PC-3 (cell line): Measurements from ENCODE around the gene C3orf22. TPM values are rescaled to one million over a fixed set of nuclear protein-coding genes. Genes with fewer than 3 reads are reported as not detected.

ENCODE experiments used
- ATAC-seq: fragments of 200-7000 bp; cut with Tn5 transposase; 2 replicates; pipeline ENCODE4 v1.9.1; 2020; ENCODE audit warnings: mild to moderate bottlenecking, moderate library complexity
- BruUV-seq: library from RNA; stranded (reverse); fragments of 400-500 nt; replicated peaks from 2 replicates; lab custom pipeline; 2021; lab: Mats Ljungman, UMichigan
- CTCF ChIA-PET: fragments of 300-600 bp; sonication (Branson Sonifier 250); formaldehyde crosslinking; loops from one replicate; lab custom pipeline; 2022; ENCODE audit warnings: antibody characterized with exemption; lab: Charles Lee
- POLR2A ChIA-PET: fragments of 300-600 bp; sonication (Branson Sonifier 250); formaldehyde crosslinking; loops from one replicate; lab custom pipeline; 2022; ENCODE audit warnings: antibody characterized with exemption; ENCODE audit not compliant: unreplicated experiment; lab: Charles Lee
- DNase-seq: peaks from one replicate; pipeline ENCODE4 v3.0.0-alpha.2; 2015
- H2AFZ ChIP-seq: fragments of 300-600 bp; sonication (generic); 2 replicates; pipeline ENCODE4 v1.6.0; 2016; ENCODE audit warnings: antibody characterized with exemption, low read length
- H3F3A ChIP-seq: fragments of 300-600 bp; sonication (generic); one replicate; pipeline ENCODE4 v1.6.0; 2017; ENCODE audit warnings: antibody characterized with exemption, low read length, control low read depth, mild to moderate bottlenecking; ENCODE audit not compliant: unreplicated experiment
- H3K27ac ChIP-seq: fragments of 300-600 bp; sonication (generic); 2 replicates; pipeline ENCODE4 v1.5.1; 2016; ENCODE audit warnings: mild to moderate bottlenecking, low read length
- H3K27me3 ChIP-seq: fragments of 300-600 bp; sonication (generic); 2 replicates; pipeline ENCODE4 v1.6.1; 2016; ENCODE audit warnings: low read length, mixed read lengths
- H3K36me3 ChIP-seq: fragments of 300-600 bp; sonication (generic); 2 replicates; pipeline ENCODE4 v1.6.1; 2016; ENCODE audit warnings: low read depth, mixed run types, low read length, mixed read lengths
- H3K4me1 ChIP-seq: fragments of 300-600 bp; sonication (generic); 2 replicates; pipeline ENCODE4 v1.5.1; 2016; ENCODE audit warnings: low read length; ENCODE audit not compliant: insufficient read depth
- H3K4me2 ChIP-seq: fragments of 300-600 bp; sonication (generic); 2 replicates; pipeline ENCODE4 v1.6.0; 2016; ENCODE audit warnings: low read length
- H3K4me3 ChIP-seq: fragments of 300-600 bp; sonication (generic); 2 replicates; pipeline ENCODE4 v1.5.1; 2016; ENCODE audit warnings: mild to moderate bottlenecking, low read length, mixed read lengths
- H3K79me2 ChIP-seq: fragments of 300-600 bp; sonication (generic); 2 replicates; pipeline ENCODE4 v1.6.1; 2017; ENCODE audit warnings: low read length, mixed read lengths
- H3K9ac ChIP-seq: fragments of 300-600 bp; sonication (generic); 2 replicates; pipeline ENCODE4 v1.6.0; 2016; ENCODE audit warnings: mild to moderate bottlenecking, low read length
- H3K9me2 ChIP-seq: fragments of 300-600 bp; sonication (generic); replicated peaks from 2 replicates; pipeline ENCODE4 v1.6.1; 2016; ENCODE audit warnings: mixed run types, low read length, mixed read lengths
- H3K9me3 ChIP-seq: fragments of 300-600 bp; sonication (generic); 2 replicates; pipeline ENCODE4 v1.6.1; 2016; ENCODE audit warnings: low read length, mixed read lengths
- H4K20me1 ChIP-seq: fragments of 300-600 bp; sonication (generic); 2 replicates; pipeline ENCODE4 v1.6.1; 2016; ENCODE audit warnings: low read length, mixed read lengths
- CTCF ChIP-seq: fragments of 300-600 bp; sonication (generic); conservative IDR thresholded peaks from 2 replicates; pipeline ENCODE4 v1.5.1; 2017; ENCODE audit warnings: antibody characterized with exemption, low read depth, mild to moderate bottlenecking, low read length
- EZH2 ChIP-seq: fragments of 300-600 bp; sonication (generic); IDR thresholded peaks from one replicate; pipeline ENCODE4 v1.6.1; 2017; ENCODE audit warnings: antibody characterized with exemption, mild to moderate bottlenecking, low read length; ENCODE audit not compliant: unreplicated experiment
- EZH2phosphoT487 ChIP-seq: fragments of 300-600 bp; sonication (generic); IDR thresholded peaks from 2 replicates; pipeline ENCODE4 v1.6.1; 2018; ENCODE audit warnings: mild to moderate bottlenecking, antibody characterized with exemption, low read length, borderline replicate concordance
- intact Hi-C: fragments of 100-400 bp; cut with micrococcal nuclease; formaldehyde crosslinking; loops from 2 replicates; pipeline ENCODE4 v1.9.0; 2023
- total RNA-seq: library from RNA; depleted of rRNA; stranded (reverse); fragments of >200 nt; gene quantifications from 2 replicates; pipeline ENCODE4 v1.2.3, GENCODE V29; 2014

Gene C3orf22
- total RNA-seq, 1 experiment from 2014 or later, result not detected

- H2AFZ ChIP-seq, result no peak overlapping the region
- no peak for DNase-seq
- no peak for TF ChIP-seq EZH2
- TF ChIP-seq CTCF, result no peak
- no peak for TF ChIP-seq EZH2phosphoT487
- H3F3A ChIP-seq, result no peaks in the 10 kb centered on the region
- ChIA-PET POLR2A (no interaction called here), CTCF (no interaction called here)
- H3K27me3 ChIP-seq, result peaks cover 29% of the 10 kb centered on the region
- no peaks in the 10 kb centered on the region for H3K4me1 ChIP-seq
- no peaks in the 10 kb centered on the region for H3K36me3 ChIP-seq
- H3K9me2 ChIP-seq, result no peaks in the 10 kb centered on the region
- no peak for ATAC-seq
- no peaks in the 10 kb centered on the region for H4K20me1 ChIP-seq
- intact Hi-C loops, result no loop called here
- no peak overlapping the region for H3K4me2 ChIP-seq
- no peak overlapping the region for H3K4me3 ChIP-seq
- no TSS peak for BruUV-seq
- no peak overlapping the region for H3K27ac ChIP-seq
- no peaks in the 10 kb centered on the region for H3K79me2 ChIP-seq
- no peaks in the 10 kb centered on the region for H3K9me3 ChIP-seq
- H3K9ac ChIP-seq, result no peak overlapping the region
These were observed 29.8 kb downstream of the C3orf22 start for GRCh38 chr3:126528800-126529541.

GRCh38 chr3:126528419-126528799 lies 30.3 kb downstream of the C3orf22 start:
- no TSS peak for BruUV-seq
- H3F3A ChIP-seq, result no peaks in the 10 kb centered on the region
- H3K27ac ChIP-seq, result no peak overlapping the region
- H3K36me3 ChIP-seq, result no peaks in the 10 kb centered on the region
- DNase-seq, result no peak
- ChIA-PET CTCF (no interaction called here), POLR2A (no interaction called here)
- no peak overlapping the region for H3K9ac ChIP-seq
- H3K4me1 ChIP-seq, result no peaks in the 10 kb centered on the region
- no peaks in the 10 kb centered on the region for H3K79me2 ChIP-seq
- no peaks in the 10 kb centered on the region for H4K20me1 ChIP-seq
- H3K27me3 ChIP-seq, result peaks cover 29% of the 10 kb centered on the region
- H3K4me2 ChIP-seq, result no peak overlapping the region
- no peaks in the 10 kb centered on the region for H3K9me2 ChIP-seq
- H2AFZ ChIP-seq, result no peak overlapping the region
- no peak for ATAC-seq
- TF ChIP-seq EZH2 (no peak), EZH2phosphoT487 (no peak), CTCF (no peak)
- intact Hi-C loops, result no loop called here
- no peak overlapping the region for H3K4me3 ChIP-seq
- no peaks in the 10 kb centered on the region for H3K9me3 ChIP-seq

GRCh38 chr3:126527455-126528211 lies 31.1 kb downstream of the C3orf22 start:
- intact Hi-C loops, result no loop called here
- CTCF ChIA-PET, result no interaction called here

More at GRCh38 chr3:126527455-126528211, 31.1 kb downstream of the C3orf22 start:
- DNase-seq (no peak), ATAC-seq (no peak)
- Histone ChIP-seq H3K9me2 (no peaks in the 10 kb centered on the region), H4K20me1 (no peaks in the 10 kb centered on the region), H3K4me3 (no peak overlapping the region), H3F3A (no peaks in the 10 kb centered on the region), H3K9me3 (no peaks in the 10 kb centered on the region), H3K4me2 (no peak overlapping the region), H3K36me3 (no peaks in the 10 kb centered on the region), H3K27ac (no peak overlapping the region), H2AFZ (no peak overlapping the region), H3K9ac (no peak overlapping the region), H3K27me3 (peaks cover 30% of the 10 kb centered on the region), H3K79me2 (no peaks in the 10 kb centered on the region), H3K4me1 (no peaks in the 10 kb centered on the region)
- POLR2A ChIA-PET, result no interaction called here
- no peak for TF ChIP-seq EZH2phosphoT487
- no peak for TF ChIP-seq CTCF
- no peak for TF ChIP-seq EZH2
- BruUV-seq, result no TSS peak
